ENCODE measurements around the gene RIC8B. TPM values are rescaled to one million over a fixed set of nuclear protein-coding genes. Genes with fewer than 3 reads are reported as not detected.

RIC8B gene
- total RNA-seq, 1 experiment from 2014 or later = 7.8 TPM

DNA sequence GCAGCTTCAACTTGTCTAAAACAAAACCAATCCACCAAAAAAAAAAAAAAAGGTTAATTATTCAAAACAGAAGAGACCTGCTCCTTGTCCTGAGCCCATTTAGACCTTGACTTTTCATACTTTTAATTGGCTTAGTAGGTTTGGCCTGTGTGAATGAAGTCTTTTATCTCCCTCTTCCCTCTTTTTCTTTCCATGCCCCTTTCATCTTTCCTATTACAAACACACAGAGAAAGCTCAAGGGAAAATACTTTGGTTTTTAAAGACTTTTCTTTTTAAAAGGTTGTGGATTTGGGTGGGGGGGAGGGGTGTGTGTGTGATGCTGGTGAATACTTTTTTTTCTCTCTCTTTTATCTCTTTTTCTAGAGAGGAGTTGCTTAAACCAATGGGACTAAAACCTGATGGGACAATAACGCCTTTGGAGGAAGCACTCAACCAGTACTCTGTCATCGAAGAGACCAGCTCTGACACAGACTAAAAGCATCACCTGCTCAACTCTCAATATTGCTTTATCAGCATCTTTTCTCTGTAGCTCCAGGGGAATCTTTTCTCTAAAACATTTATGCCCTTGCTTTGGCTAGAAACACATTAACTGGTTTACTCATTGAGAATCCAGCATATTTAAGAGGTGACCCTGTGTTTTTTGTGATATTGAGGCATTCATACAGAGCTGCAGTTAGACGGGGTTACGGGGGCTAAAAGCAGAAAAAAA, 111.2 kb downstream of the RIC8B start:
- Mint-ChIP-seq H3K4me3 (ENCODE audit: unreplicated experiment) (no peak overlapping the region), H3K27ac (ENCODE audit: unreplicated experiment) (no peak overlapping the region), H3K9me3 (ENCODE audit: unreplicated experiment) (peaks cover 10% of the 10 kb centered on the region), H3K27me3 (ENCODE audit: insufficient read depth, unreplicated experiment) (no peaks in the 10 kb centered on the region), H3K4me1 (ENCODE audit: low read depth, unreplicated experiment) (peaks cover 7% of the 10 kb centered on the region), H3K36me3 (ENCODE audit: insufficient read depth, unreplicated experiment) (no peaks in the 10 kb centered on the region)
- Histone ChIP-seq H3K4me3 (ENCODE audit: low read depth, low read length) (no peak overlapping the region), H3K9me3 (no peaks in the 10 kb centered on the region), H3K4me1 (peaks cover 3% of the 10 kb centered on the region; the same call in 1 of the 2 replicates), H3K36me3 (ENCODE audit: control insufficient read depth, insufficient read depth, low read length) (no peaks in the 10 kb centered on the region; the same call in 1 of the 2 replicates), H3K27me3 (replicated peaks; ENCODE audit: control insufficient read depth, insufficient read depth, low read length) (no peaks in the 10 kb centered on the region)
- ChIA-PET POLR2A (no interaction called here), CTCF (interaction anchor here (0.6 kb wide), 1 partner anchor 61 kb away, joined by 3 read pairs; no protein-coding TSS in a partner anchor)
- TF ChIP-seq, protein P1, sequence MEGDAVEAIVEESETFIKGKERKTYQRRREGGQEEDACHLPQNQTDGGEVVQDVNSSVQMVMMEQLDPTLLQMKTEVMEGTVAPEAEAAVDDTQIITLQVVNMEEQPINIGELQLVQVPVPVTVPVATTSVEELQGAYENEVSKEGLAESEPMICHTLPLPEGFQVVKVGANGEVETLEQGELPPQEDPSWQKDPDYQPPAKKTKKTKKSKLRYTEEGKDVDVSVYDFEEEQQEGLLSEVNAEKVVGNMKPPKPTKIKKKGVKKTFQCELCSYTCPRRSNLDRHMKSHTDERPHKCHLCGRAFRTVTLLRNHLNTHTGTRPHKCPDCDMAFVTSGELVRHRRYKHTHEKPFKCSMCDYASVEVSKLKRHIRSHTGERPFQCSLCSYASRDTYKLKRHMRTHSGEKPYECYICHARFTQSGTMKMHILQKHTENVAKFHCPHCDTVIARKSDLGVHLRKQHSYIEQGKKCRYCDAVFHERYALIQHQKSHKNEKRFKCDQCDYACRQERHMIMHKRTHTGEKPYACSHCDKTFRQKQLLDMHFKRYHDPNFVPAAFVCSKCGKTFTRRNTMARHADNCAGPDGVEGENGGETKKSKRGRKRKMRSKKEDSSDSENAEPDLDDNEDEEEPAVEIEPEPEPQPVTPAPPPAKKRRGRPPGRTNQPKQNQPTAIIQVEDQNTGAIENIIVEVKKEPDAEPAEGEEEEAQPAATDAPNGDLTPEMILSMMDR (IDR thresholded peaks at IDR 0.05; ENCODE audit: insufficient read depth in 1 of 2, low read depth in 1 of 2, low read length in 1 of 2, severe bottlenecking in 1 of 2, unreplicated experiment in 1 of 2) = no peak
- BruUV-seq (replicated peaks) = no TSS peak
- intact Hi-C loops (cut with micrococcal nuclease; ENCODE audit: unreplicated experiment) = no loop called here
- no peak for DNase-seq

DNA sequence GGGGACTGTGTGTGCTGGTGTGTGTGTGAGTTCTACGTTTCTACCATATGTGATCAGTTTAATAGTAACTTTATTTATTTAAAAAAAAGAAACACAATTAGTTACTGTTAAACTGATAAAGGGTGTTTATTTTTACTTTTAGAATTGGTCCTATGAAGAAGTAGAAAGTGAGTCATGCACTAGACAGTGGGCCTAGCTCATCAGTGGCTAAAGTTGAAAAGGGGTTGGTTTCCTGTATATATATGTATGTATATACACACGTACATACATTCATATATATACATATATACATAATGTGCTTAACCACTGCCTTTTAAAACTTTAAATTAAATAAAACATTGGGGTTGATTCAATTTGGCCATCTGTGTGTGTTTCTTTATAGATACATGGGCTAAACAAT, 112.5 kb downstream of the RIC8B start:
- Mint-ChIP-seq H3K27ac (ENCODE audit: unreplicated experiment) (no peak overlapping the region), H3K9me3 (ENCODE audit: unreplicated experiment) (peaks cover under 1% of the 10 kb centered on the region), H3K4me1 (ENCODE audit: low read depth, unreplicated experiment) (peaks cover 12% of the 10 kb centered on the region), H3K4me3 (ENCODE audit: unreplicated experiment) (no peak overlapping the region), H3K36me3 (ENCODE audit: insufficient read depth, unreplicated experiment) (no peaks in the 10 kb centered on the region), H3K27me3 (ENCODE audit: insufficient read depth, unreplicated experiment) (no peaks in the 10 kb centered on the region)
- Histone ChIP-seq H3K36me3 (ENCODE audit: control insufficient read depth, insufficient read depth, low read length) (no peaks in the 10 kb centered on the region), H3K4me1 (peaks cover 13% of the 10 kb centered on the region), H3K9me3 (no peaks in the 10 kb centered on the region), H3K27me3 (replicated peaks; ENCODE audit: control insufficient read depth, insufficient read depth, low read length) (no peaks in the 10 kb centered on the region), H3K4me3 (ENCODE audit: low read depth, low read length) (no peak overlapping the region)
- POLR2A ChIA-PET = no interaction called here
- TF ChIP-seq, protein P1 (IDR thresholded peaks at IDR 0.05; ENCODE audit: insufficient read depth in 1 of 2, low read depth in 1 of 2, low read length in 1 of 2, severe bottlenecking in 1 of 2, unreplicated experiment in 1 of 2) = no peak
- intact Hi-C loops (cut with micrococcal nuclease; ENCODE audit: unreplicated experiment) = no loop called here
- no peak for DNase-seq
- BruUV-seq (replicated peaks) = no TSS peak
- CTCF ChIA-PET = no interaction called here

DNA sequence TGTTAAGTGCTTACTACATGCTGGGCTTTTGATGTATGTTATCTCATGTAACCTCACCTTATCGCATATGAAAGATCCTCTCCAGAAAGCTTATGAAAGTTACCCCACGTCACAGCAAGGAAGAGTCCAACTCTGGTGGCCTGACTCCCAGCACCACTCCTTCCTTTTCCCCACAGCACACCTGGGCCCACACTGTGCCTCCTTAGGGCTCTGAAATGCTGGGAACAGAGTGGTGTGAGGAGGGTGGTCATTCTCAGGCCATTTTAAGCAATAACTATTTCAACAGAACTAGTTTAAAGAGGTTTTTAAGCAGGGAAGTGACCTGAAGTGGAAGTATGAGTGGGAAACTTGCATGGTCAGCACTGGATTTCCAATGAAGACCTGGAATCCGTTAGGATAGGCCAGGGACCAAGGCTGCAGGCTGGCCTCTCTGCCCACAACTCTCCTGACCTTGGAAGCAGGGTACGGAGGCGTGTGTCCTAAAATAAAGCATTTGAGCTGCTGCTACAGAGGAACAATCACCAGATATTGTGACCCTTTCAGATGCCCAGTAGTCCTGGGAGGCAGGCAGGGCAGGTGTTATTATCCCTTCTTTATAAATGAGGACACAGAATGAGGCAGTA, 114.0 kb downstream of the RIC8B start:
- TF ChIP-seq, protein P1 (IDR thresholded peaks at IDR 0.05; ENCODE audit: insufficient read depth in 1 of 2, low read depth in 1 of 2, low read length in 1 of 2, severe bottlenecking in 1 of 2, unreplicated experiment in 1 of 2) = no peak
- peaks cover 26% of the 10 kb centered on the region for H3K4me1 ChIP-seq
- Mint-ChIP-seq H3K36me3 (ENCODE audit: insufficient read depth, unreplicated experiment) (no peaks in the 10 kb centered on the region), H3K27ac (ENCODE audit: unreplicated experiment) (no peak overlapping the region), H3K4me3 (ENCODE audit: unreplicated experiment) (no peak overlapping the region), H3K27me3 (ENCODE audit: insufficient read depth, unreplicated experiment) (no peaks in the 10 kb centered on the region), H3K9me3 (ENCODE audit: unreplicated experiment) (no peaks in the 10 kb centered on the region), H3K4me1 (ENCODE audit: low read depth, unreplicated experiment) (peaks cover 18% of the 10 kb centered on the region)
- intact Hi-C loops (cut with micrococcal nuclease; ENCODE audit: unreplicated experiment) = no loop called here
- POLR2A ChIA-PET = no interaction called here
- no peaks in the 10 kb centered on the region for H3K36me3 ChIP-seq (ENCODE audit: control insufficient read depth, insufficient read depth, low read length)
- no peaks in the 10 kb centered on the region for H3K9me3 ChIP-seq
- H3K27me3 ChIP-seq (replicated peaks; ENCODE audit: control insufficient read depth, insufficient read depth, low read length) = no peaks in the 10 kb centered on the region
- CTCF ChIA-PET = no interaction called here
- H3K4me3 ChIP-seq (ENCODE audit: low read depth, low read length) = no peak overlapping the region
- no TSS peak for BruUV-seq (replicated peaks)
- no peak for DNase-seq

All from Caco-2 (cell line).